Measurements from ENCODE around the gene RSPO3.

- TF ChIP-seq TOX (CRISPR knock-in tag; IDR thresholded peaks at IDR 0.05; ENCODE audit: borderline replicate concordance) = no peak
- TF ChIP-seq ZFP3 (CRISPR knock-in tag; IDR thresholded peaks at IDR 0.05) = no peak
- no peak for TF ChIP-seq TCF4 (CRISPR knock-in tag; IDR thresholded peaks at IDR 0.05; ENCODE audit: borderline replicate concordance)
These were observed 33.3 kb upstream of the RSPO3 start for GRCh38 chr6:127085181-127085580.

Data from SK-N-SH treated with all-trans-retinoic acid at 6 μM for 48 hours (cell line).